HCT116 (cell line): Measurements from ENCODE around the gene LCMT1. TPM values are rescaled to one million over a fixed set of nuclear protein-coding genes. Genes with fewer than 3 reads are reported as not detected.

Source experiments
- ATAC-seq: fragments of 200-7000 bp; cut with Tn5 transposase; 2 replicates; pipeline ENCODE4 v1.9.1; 2020; ENCODE audit warnings: mild to moderate bottlenecking, moderate library complexity
- BruUV-seq: library from RNA; stranded (reverse); fragments of 400-500 nt; replicated peaks from 2 replicates; lab custom pipeline; 2021; lab: Mats Ljungman, UMichigan
- CTCF ChIA-PET: fragments of 300-600 bp; sonication (Branson Sonifier 250); formaldehyde crosslinking; loops from one replicate; lab custom pipeline; 2021; ENCODE audit warnings: antibody characterized with exemption; lab: Charles Lee
- POLR2A ChIA-PET: fragments of 300-600, 350-600 bp; sonication (Branson Sonifier 250); formaldehyde crosslinking; loops from one replicate; lab custom pipeline; 2021; ENCODE audit warnings: antibody characterized with exemption; lab: Charles Lee
- RAD21 ChIA-PET, 2 experiments: fragments of 300-600 bp; sonication (Branson Sonifier 250); formaldehyde crosslinking; loops; one replicate each; lab custom pipeline; 2023; ENCODE audit warnings: low total read pairs in 2 of 2; ENCODE audit not compliant: uncharacterized antibody in 2 of 2, unreplicated experiment in 2 of 2, low non-redundant PET in 1 of 2; lab: Charles Lee
- DNase-seq: peaks from one replicate; pipeline ENCODE4 v3.0.0-alpha.2; 2010; ENCODE audit warnings: low read depth, low spot score
- H2AFZ ChIP-seq: fragments of 200-600 bp; shearing (Covaris generic), sonication (generic); 2 replicates; pipeline ENCODE4 v1.6.1; 2017; ENCODE audit warnings: low read depth, mixed run types, mixed read lengths, antibody characterized with exemption, low read length; ENCODE audit not compliant: poor library complexity, severe bottlenecking
- H3K27ac ChIP-seq: 2 replicates; pipeline ENCODE4 v1.5.1; 2012; ENCODE audit warnings: low read depth, low read length
- H3K27me3 ChIP-seq: fragments of 200-600 bp; sonication (generic); 2 replicates; pipeline ENCODE4 v1.6.1; 2016; ENCODE audit warnings: mixed run types, low read length, mixed read lengths; ENCODE audit not compliant: insufficient read depth
- H3K36me3 ChIP-seq, 2 experiments: fragments of 200-500 bp in 1 of 2; fragments of 200-600 bp in 1 of 2; sonication (Bioruptor generic) in 1 of 2; sonication (generic) in 1 of 2; 2 replicates each; pipeline versions ENCODE4 v1.5.1 to v1.6.1; 2014 to 2016; ENCODE audit warnings: low read length in 2 of 2, inconsistent platforms in 1 of 2, mixed read lengths in 1 of 2, mixed run types in 1 of 2; ENCODE audit not compliant: insufficient read depth in 2 of 2, control insufficient read depth in 1 of 2
- H3K4me1 ChIP-seq, 2 experiments: fragments of 200-600 bp in 1 of 2; sonication (generic) in 1 of 2; 2 replicates each; pipeline versions ENCODE4 v1.5.1 to v1.6.1; 2012 to 2017; ENCODE audit warnings: low read length in 2 of 2, inconsistent platforms in 1 of 2, mild to moderate bottlenecking in 1 of 2, mixed read lengths in 1 of 2, mixed run types in 1 of 2, moderate library complexity in 1 of 2; ENCODE audit not compliant: insufficient read depth in 2 of 2, control insufficient read depth in 1 of 2
- H3K4me2 ChIP-seq: fragments of 200-600 bp; sonication (generic); 2 replicates; pipeline ENCODE4 v1.6.1; 2017; ENCODE audit warnings: mixed run types, low read length, mixed read lengths
- H3K4me3 ChIP-seq, 2 experiments: fragments of 200-600 bp in 1 of 2; sonication (generic) in 1 of 2; replicated peaks in 1 of 2; 2 replicates each; pipeline ENCODE4 v1.5.1; 2011 to 2016; ENCODE audit warnings: low read length in 2 of 2, control low read depth in 1 of 2, low read depth in 1 of 2, mild to moderate bottlenecking in 1 of 2, mixed read lengths in 1 of 2, mixed run types in 1 of 2
- H3K79me2 ChIP-seq: fragments of 200-600 bp; sonication (generic); 2 replicates; pipeline ENCODE4 v1.6.1; 2017; ENCODE audit warnings: mild to moderate bottlenecking, mixed run types, low read length, moderate library complexity, mixed read lengths; ENCODE audit not compliant: insufficient read depth
- H3K9ac ChIP-seq: fragments of 200-600 bp; sonication (generic); 2 replicates; pipeline ENCODE4 v1.6.1; 2016; ENCODE audit warnings: low read length, mixed read lengths
- H3K9me2 ChIP-seq: fragments of 200-600 bp; sonication (generic), shearing (Covaris generic); 2 replicates; pipeline ENCODE4 v1.6.1; 2017; ENCODE audit warnings: mixed run types, mild to moderate bottlenecking, moderate library complexity; ENCODE audit not compliant: insufficient read depth
- H3K9me3 ChIP-seq, 2 experiments: fragments of 200-500 bp in 1 of 2; fragments of 200-600 bp in 1 of 2; sonication (Bioruptor generic) in 1 of 2; sonication (generic) in 1 of 2; 2 replicates each; pipeline ENCODE4 v1.6.1; 2014 to 2017; ENCODE audit warnings: low read length in 2 of 2, mixed read lengths in 2 of 2, inconsistent platforms in 1 of 2, low read depth in 1 of 2, mild to moderate bottlenecking in 1 of 2, mixed run types in 1 of 2, moderate library complexity in 1 of 2; ENCODE audit not compliant: control insufficient read depth in 1 of 2, insufficient read depth in 1 of 2
- H4K20me1 ChIP-seq: fragments of 200-600 bp; sonication (generic), shearing (Covaris generic); 2 replicates; pipeline ENCODE4 v1.6.1; 2017; ENCODE audit warnings: mixed run types, mild to moderate bottlenecking, moderate library complexity; ENCODE audit not compliant: insufficient read depth
- CBX3 ChIP-seq: IDR thresholded peaks from 2 replicates; pipeline ENCODE4 v1.6.1; 2012; ENCODE audit warnings: low read depth
- CEBPB ChIP-seq: IDR thresholded peaks from 2 replicates; pipeline ENCODE4 v1.6.1; 2012; ENCODE audit warnings: low read depth
- EGR1 ChIP-seq: IDR thresholded peaks from 2 replicates; pipeline ENCODE4 v1.6.1; 2012; ENCODE audit warnings: low read depth
- ELF1 ChIP-seq: IDR thresholded peaks from 2 replicates; pipeline ENCODE4 v1.6.1; 2012; ENCODE audit warnings: low read depth, borderline replicate concordance
- EZH2 ChIP-seq: fragments of 200-600 bp; sonication (generic); IDR thresholded peaks from 2 replicates; pipeline ENCODE4 v1.6.1; 2017; ENCODE audit warnings: antibody characterized with exemption, mixed run types
- EZH2phosphoT487 ChIP-seq: fragments of 200-600 bp; IDR thresholded peaks from 2 replicates; pipeline ENCODE4 v1.6.1; 2018; ENCODE audit warnings: antibody characterized with exemption, borderline replicate concordance
- JUND ChIP-seq: IDR thresholded peaks from 2 replicates; pipeline ENCODE4 v1.6.1; 2012
- POLR2A ChIP-seq: IDR thresholded peaks from 2 replicates; pipeline ENCODE4 v1.7.0; 2011; ENCODE audit warnings: borderline replicate concordance; ENCODE audit not compliant: insufficient read depth, insufficient read length; ENCODE audit errors: extremely low read depth
- RAD21 ChIP-seq: IDR thresholded peaks from 2 replicates; pipeline ENCODE4 v1.6.1; 2012; ENCODE audit warnings: low read depth, mild to moderate bottlenecking
- SIN3A ChIP-seq: IDR thresholded peaks from 2 replicates; pipeline ENCODE4 v1.6.1; 2012; ENCODE audit warnings: low read depth
- SP1 ChIP-seq: IDR thresholded peaks from 2 replicates; pipeline ENCODE4 v1.6.1; 2012; ENCODE audit warnings: low read depth
- SRF ChIP-seq: IDR thresholded peaks from 2 replicates; pipeline ENCODE4 v1.6.1; 2012; ENCODE audit warnings: low read depth
- TCF7L2 ChIP-seq: IDR thresholded peaks from 2 replicates; pipeline ENCODE4 v1.7.0; 2011; ENCODE audit warnings: borderline replicate concordance, inconsistent platforms; ENCODE audit not compliant: insufficient read depth, insufficient read length; ENCODE audit errors: extremely low read depth
- YY1 ChIP-seq: IDR thresholded peaks from 2 replicates; pipeline ENCODE4 v1.6.1; 2011; ENCODE audit warnings: low read length, low read depth, moderate library complexity, mild to moderate bottlenecking; ENCODE audit not compliant: insufficient replicate concordance; ENCODE audit errors: extremely low read depth
- ZFX ChIP-seq: fragments of 450-650 bp; IDR thresholded peaks from 2 replicates; pipeline ENCODE4 v1.6.1; 2017
- ZNF274 ChIP-seq: fragments of 200-500 bp; sonication (Bioruptor generic); IDR thresholded peaks from 2 replicates; pipeline ENCODE4 v1.6.1; 2014; ENCODE audit warnings: mild to moderate bottlenecking, low read depth, low read length, inconsistent platforms
- intact Hi-C: fragments of 100-400 bp; cut with micrococcal nuclease; formaldehyde crosslinking; loops from 2 replicates; pipeline ENCODE4 v1.10.0; 2022
- total RNA-seq: library from RNA; stranded (reverse); gene quantifications from one replicate; pipeline ENCODE4 v1.2.1, GENCODE V29; 2021; ENCODE audit not compliant: unreplicated experiment
- TF ChIP-seq, protein P1 (sequence below): IDR thresholded peaks from 2 replicates; pipeline ENCODE4 v1.6.1; 2011; ENCODE audit warnings: mild to moderate bottlenecking, low read length, moderate library complexity; ENCODE audit not compliant: insufficient replicate concordance; ENCODE audit errors: extremely low read depth
- TF ChIP-seq, protein P2 (sequence below): IDR thresholded peaks from 2 replicates; pipeline ENCODE4 v1.6.1; 2012; ENCODE audit warnings: low read depth
- TF ChIP-seq, protein P3 (sequence below): IDR thresholded peaks from 2 replicates; pipeline ENCODE4 v1.6.1; 2012
- TF ChIP-seq, protein P4 (sequence below): IDR thresholded peaks from 2 replicates; pipeline ENCODE4 v1.6.1; 2012
- TF ChIP-seq, protein P5 (sequence below), 3 experiments: fragments of 200-600 bp in 1 of 3; sonication (generic) in 1 of 3; IDR thresholded peaks in 2 of 3; conservative IDR thresholded peaks in 1 of 3; 2 replicates each; pipeline ENCODE4 v1.5.1; 2012 to 2017; ENCODE audit warnings: low read depth in 2 of 3, low read length in 2 of 3, antibody characterized with exemption in 1 of 3, borderline replicate concordance in 1 of 3, control low read depth in 1 of 3, mild to moderate bottlenecking in 1 of 3, mixed read lengths in 1 of 3, mixed run types in 1 of 3, moderate library complexity in 1 of 3; ENCODE audit not compliant: insufficient read depth in 1 of 3

The LCMT1 gene
- total RNA-seq, 1 experiment from 2014 or later: 52.4 TPM

DNA sequence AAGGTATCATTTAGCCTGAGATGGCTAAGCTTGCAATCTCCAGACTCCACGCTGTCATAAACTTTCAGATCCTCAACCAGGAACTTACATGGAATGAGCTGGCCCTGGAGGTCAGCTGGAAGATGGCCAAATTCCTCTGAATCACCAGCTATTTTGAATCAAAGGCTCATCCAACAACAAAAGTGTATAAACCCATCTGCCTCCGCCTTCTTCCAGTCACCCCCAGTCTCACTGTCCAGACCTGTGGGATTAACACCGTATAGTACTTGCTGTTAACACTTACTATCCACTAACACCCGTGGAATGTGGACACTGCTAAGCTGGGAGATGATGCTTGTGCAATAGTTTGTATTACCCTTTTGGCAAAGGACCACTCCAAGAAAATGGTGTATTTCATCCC lies 1.9 kb upstream of the LCMT1 start:
- Histone ChIP-seq H3K9me3 (no peaks in the 10 kb centered on the region), H3K36me3 (no peaks in the 10 kb centered on the region), H3K4me2 (peak overlapping the region; percentile 99), H2AFZ (no peak overlapping the region), H3K27ac (peak overlapping the region; percentile 45), H3K4me1 (peaks cover 37 to 54% of the 10 kb centered on the region in 2 experiments), H4K20me1 (no peaks in the 10 kb centered on the region), H3K9me2 (no peaks in the 10 kb centered on the region), H3K27me3 (no peaks in the 10 kb centered on the region), H3K4me3 (peak overlapping the region; percentile 81 to 97), H3K79me2 (peaks cover 33% of the 10 kb centered on the region), H3K9ac (peak overlapping the region; percentile 51)
- ChIA-PET POLR2A (no interaction called here), RAD21 (interaction anchor here in 1 of 2 experiments (0.6 kb wide), 1 partner anchor 116 kb away, joined by 3 read pairs; no protein-coding TSS in a partner anchor), CTCF (interaction anchor here (1.0 to 2.1 kb wide), 5 partner anchors 12 to 605 kb away, joined by 3 to 12 read pairs (median 4); no protein-coding TSS in a partner anchor)
- no peak for ATAC-seq
- BruUV-seq: no TSS peak
- peak; percentile 87 for DNase-seq
- intact Hi-C loops: loop anchor here (5.0 kb wide), 1 partner anchor 592 kb away; no protein-coding TSS in a partner anchor
- TF ChIP-seq EGR1 (no peak), SIN3A (peak; percentile 56), SRF (no peak), ZNF274 (no peak), JUND (peak; percentile 50), SP1 (peak; percentile 59), TCF7L2 (peak; percentile 37), ZFX (no peak), RAD21 (no peak), EZH2phosphoT487 (no peak), CBX3 (0 out of 2 replicates have a peak, but pooled peaks have one; percentile 34), POLR2A (no peak), ELF1 (no peak), YY1 (no peak), EZH2 (no peak), CEBPB (peak; percentile 60)
- TF ChIP-seq, protein P1, sequence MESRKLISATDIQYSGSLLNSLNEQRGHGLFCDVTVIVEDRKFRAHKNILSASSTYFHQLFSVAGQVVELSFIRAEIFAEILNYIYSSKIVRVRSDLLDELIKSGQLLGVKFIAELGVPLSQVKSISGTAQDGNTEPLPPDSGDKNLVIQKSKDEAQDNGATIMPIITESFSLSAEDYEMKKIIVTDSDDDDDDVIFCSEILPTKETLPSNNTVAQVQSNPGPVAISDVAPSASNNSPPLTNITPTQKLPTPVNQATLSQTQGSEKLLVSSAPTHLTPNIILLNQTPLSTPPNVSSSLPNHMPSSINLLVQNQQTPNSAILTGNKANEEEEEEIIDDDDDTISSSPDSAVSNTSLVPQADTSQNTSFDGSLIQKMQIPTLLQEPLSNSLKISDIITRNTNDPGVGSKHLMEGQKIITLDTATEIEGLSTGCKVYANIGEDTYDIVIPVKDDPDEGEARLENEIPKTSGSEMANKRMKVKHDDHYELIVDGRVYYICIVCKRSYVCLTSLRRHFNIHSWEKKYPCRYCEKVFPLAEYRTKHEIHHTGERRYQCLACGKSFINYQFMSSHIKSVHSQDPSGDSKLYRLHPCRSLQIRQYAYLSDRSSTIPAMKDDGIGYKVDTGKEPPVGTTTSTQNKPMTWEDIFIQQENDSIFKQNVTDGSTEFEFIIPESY: no peak
- TF ChIP-seq, protein P2, sequence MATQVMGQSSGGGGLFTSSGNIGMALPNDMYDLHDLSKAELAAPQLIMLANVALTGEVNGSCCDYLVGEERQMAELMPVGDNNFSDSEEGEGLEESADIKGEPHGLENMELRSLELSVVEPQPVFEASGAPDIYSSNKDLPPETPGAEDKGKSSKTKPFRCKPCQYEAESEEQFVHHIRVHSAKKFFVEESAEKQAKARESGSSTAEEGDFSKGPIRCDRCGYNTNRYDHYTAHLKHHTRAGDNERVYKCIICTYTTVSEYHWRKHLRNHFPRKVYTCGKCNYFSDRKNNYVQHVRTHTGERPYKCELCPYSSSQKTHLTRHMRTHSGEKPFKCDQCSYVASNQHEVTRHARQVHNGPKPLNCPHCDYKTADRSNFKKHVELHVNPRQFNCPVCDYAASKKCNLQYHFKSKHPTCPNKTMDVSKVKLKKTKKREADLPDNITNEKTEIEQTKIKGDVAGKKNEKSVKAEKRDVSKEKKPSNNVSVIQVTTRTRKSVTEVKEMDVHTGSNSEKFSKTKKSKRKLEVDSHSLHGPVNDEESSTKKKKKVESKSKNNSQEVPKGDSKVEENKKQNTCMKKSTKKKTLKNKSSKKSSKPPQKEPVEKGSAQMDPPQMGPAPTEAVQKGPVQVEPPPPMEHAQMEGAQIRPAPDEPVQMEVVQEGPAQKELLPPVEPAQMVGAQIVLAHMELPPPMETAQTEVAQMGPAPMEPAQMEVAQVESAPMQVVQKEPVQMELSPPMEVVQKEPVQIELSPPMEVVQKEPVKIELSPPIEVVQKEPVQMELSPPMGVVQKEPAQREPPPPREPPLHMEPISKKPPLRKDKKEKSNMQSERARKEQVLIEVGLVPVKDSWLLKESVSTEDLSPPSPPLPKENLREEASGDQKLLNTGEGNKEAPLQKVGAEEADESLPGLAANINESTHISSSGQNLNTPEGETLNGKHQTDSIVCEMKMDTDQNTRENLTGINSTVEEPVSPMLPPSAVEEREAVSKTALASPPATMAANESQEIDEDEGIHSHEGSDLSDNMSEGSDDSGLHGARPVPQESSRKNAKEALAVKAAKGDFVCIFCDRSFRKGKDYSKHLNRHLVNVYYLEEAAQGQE: no peak
- TF ChIP-seq, protein P3, sequence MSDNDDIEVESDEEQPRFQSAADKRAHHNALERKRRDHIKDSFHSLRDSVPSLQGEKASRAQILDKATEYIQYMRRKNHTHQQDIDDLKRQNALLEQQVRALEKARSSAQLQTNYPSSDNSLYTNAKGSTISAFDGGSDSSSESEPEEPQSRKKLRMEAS: peak; percentile 39
- TF ChIP-seq, protein P4, sequence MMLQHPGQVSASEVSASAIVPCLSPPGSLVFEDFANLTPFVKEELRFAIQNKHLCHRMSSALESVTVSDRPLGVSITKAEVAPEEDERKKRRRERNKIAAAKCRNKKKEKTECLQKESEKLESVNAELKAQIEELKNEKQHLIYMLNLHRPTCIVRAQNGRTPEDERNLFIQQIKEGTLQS: no peak
- TF ChIP-seq, protein P5, sequence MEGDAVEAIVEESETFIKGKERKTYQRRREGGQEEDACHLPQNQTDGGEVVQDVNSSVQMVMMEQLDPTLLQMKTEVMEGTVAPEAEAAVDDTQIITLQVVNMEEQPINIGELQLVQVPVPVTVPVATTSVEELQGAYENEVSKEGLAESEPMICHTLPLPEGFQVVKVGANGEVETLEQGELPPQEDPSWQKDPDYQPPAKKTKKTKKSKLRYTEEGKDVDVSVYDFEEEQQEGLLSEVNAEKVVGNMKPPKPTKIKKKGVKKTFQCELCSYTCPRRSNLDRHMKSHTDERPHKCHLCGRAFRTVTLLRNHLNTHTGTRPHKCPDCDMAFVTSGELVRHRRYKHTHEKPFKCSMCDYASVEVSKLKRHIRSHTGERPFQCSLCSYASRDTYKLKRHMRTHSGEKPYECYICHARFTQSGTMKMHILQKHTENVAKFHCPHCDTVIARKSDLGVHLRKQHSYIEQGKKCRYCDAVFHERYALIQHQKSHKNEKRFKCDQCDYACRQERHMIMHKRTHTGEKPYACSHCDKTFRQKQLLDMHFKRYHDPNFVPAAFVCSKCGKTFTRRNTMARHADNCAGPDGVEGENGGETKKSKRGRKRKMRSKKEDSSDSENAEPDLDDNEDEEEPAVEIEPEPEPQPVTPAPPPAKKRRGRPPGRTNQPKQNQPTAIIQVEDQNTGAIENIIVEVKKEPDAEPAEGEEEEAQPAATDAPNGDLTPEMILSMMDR (IDR thresholded peaks at IDR 0.05 in 2 of 3, conservative IDR thresholded peaks at IDR 0.05 in 1 of 3; ENCODE audit: borderline replicate concordance in 1 of 3, insufficient read depth in 1 of 3, low read depth in 2 of 3, low read length in 2 of 3): no peak
